Natural killer cell treated with Interleukin-12 subunit alpha and Interleukin-12 subunit beta and Interleukin-15 and Interleukin-18, amount 100 ng/mL, for 72 hours (primary cell): Measurements from ENCODE around the gene NPRL2. TPM values are rescaled to one million over a fixed set of nuclear protein-coding genes. Genes with fewer than 3 reads are reported as not detected.
A peak's percentile ranks its signal among the peaks of the same experiment; 100 is the strongest.

ENCODE experiments used
- ATAC-seq, 2 donors: fragments of 150-1000 bp; cut with Tn5 transposase in 1 of 2; sonication (Bioruptor Pico), chemical (Tn5 transposase) in 1 of 2; 2 replicates each; pipeline ENCODE4 v1.10.0; 2021
- DNase-seq: peaks from one replicate; pipeline ENCODE4 v3.0.0; 2022; ENCODE audit warnings: low spot score
- H3K27ac Mint-ChIP-seq, 2 donors: 1 replicate in 1 of 2; 2 replicates in 1 of 2; pipeline ENCODE4 v1.8.0; 2022; ENCODE audit warnings: mixed read lengths in 2 of 2, mild to moderate bottlenecking in 1 of 2, moderate library complexity in 1 of 2
- H3K27me3 Mint-ChIP-seq, 2 donors: 1 replicate in 1 of 2; 2 replicates in 1 of 2; pipeline ENCODE4 v1.8.0; 2022; ENCODE audit warnings: mixed read lengths in 2 of 2
- H3K36me3 Mint-ChIP-seq: one replicate; pipeline ENCODE4 v1.8.0; 2022; ENCODE audit warnings: mixed read lengths
- H3K4me1 Mint-ChIP-seq, 2 donors: 1 replicate in 1 of 2; 2 replicates in 1 of 2; pipeline ENCODE4 v1.8.0; 2022; ENCODE audit warnings: low read depth in 2 of 2, mixed read lengths in 2 of 2, mild to moderate bottlenecking in 1 of 2
- H3K4me3 Mint-ChIP-seq: one replicate; pipeline ENCODE4 v1.8.0; 2022; ENCODE audit warnings: mixed read lengths
- H3K9me3 Mint-ChIP-seq: 2 replicates; pipeline ENCODE4 v1.8.0; 2022; ENCODE audit warnings: mixed read lengths
- total RNA-seq, 2 donors: library from RNA; stranded (reverse); gene quantifications; one replicate each; pipeline ENCODE4 v1.2.3, GENCODE V29; 2022

NPRL2 gene
- total RNA-seq, 2 donors from 2014 or later, result 42.3 to 44.6 TPM

DNA sequence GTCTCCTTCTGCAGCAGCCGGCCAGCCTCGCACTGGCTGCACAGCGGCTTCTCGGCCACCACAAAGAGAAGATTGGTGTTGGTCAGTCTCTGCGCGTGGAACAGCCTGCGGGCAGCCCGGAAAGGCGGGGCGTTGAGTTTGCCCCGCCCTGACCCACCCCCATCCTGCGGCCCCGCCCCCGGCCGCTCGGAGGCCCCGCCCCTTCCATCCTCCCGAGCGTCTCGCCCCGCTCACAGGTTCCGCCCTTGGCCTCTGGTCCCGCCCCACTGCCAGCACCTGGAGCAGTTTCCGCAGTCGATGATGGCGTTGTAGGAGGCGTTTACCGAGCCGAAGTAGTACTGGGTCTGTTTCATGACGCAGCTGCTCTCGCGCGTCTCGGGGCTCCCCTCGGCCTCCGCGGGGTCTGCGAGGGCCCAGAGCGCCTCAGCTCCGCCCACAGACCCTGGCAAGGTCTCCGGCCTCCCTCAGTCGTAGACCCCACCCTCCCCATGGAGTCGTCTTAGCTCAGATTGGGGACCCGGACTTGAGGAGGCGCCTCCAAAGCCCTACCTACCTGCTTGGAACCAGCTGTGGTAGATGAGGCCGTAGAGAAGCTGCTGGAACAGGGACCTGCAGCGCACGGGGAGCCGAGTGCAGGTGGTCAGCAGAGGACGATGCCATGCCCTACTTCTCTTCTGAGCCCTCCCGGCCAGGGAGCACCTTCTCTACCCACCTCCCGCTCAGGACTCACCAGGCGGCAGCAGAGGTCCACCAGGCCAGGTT is 14.7 kb upstream of the NPRL2 start:
- Mint-ChIP-seq H3K4me3 (peak overlapping the region; percentile 73), H3K27ac (peak overlapping the region; percentile 33 to 37), H3K27me3 (no peaks in the 10 kb centered on the region), H3K36me3 (no peaks in the 10 kb centered on the region), H3K9me3 (no peaks in the 10 kb centered on the region), H3K4me1 (peaks cover 0 to 5% of the 10 kb centered on the region in 2 donors)
- peak; percentile 92 for DNase-seq
- peak; percentile 95 to 96 for ATAC-seq

DNA sequence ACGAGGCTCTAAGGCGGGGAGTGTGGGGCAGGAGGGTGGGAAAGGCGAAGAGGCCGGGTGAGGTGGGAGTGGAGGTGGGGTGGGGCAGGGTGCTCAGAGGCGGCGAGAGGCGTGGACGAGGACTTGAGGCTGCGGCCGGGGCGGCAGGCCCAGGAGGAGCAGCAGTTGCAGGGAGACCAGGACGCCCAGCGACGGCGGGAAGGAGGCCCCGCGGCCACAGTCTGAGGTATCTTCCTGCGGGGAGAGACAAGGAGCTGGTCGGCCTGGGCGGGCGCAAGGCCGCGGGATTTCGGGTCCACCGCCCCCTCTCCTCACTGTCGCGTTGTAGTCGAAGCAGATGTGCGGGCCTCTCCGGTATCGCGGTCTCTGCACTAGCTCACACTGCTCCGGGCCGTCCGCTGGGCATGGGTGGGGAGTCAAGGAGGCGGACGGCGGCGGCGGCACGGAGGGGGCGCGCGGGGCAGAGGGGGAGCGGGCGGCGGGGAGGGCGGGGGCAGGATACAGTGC is 14.1 kb upstream of the NPRL2 start:
- DNase-seq (no peak), ATAC-seq (peak; percentile 43 to 54)
- H3K27me3 Mint-ChIP-seq, result no peaks in the 10 kb centered on the region
- H3K4me3 Mint-ChIP-seq, result peak overlapping the region; percentile 73
- H3K4me1 Mint-ChIP-seq, result peaks cover 5 to 10% of the 10 kb centered on the region in 2 donors
- H3K27ac Mint-ChIP-seq, result peak overlapping the region in 1 of 2 donors; percentile 29
- no peaks in the 10 kb centered on the region for H3K36me3 Mint-ChIP-seq
- no peaks in the 10 kb centered on the region for H3K9me3 Mint-ChIP-seq

DNA sequence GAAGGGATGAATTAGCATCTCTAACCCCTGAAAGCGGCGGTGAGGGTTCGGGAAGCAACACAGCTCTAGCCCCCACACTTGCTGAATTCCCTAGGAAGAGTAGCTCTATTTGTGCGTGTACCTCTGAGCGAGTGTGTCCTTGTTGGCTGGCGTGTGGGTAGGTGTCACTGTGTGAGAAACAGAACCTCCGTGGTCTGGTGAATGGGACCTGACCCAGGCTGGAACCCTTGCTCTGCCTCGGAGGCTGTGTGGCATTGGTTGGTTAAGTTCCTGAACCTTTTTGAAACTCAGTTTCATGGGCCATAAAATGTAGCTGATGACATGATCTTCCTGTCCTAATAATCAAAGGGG is 9.2 kb upstream of the NPRL2 start:
- Mint-ChIP-seq H3K4me3 (peak overlapping the region; percentile 96), H3K36me3 (peaks cover 8% of the 10 kb centered on the region), H3K9me3 (no peaks in the 10 kb centered on the region), H3K27me3 (no peaks in the 10 kb centered on the region), H3K4me1 (peaks cover 31 to 43% of the 10 kb centered on the region in 2 donors), H3K27ac (peak overlapping the region; percentile 79 to 94)
- no peak for DNase-seq
- ATAC-seq, result peak in 1 of 2 donors; percentile 2

DNA sequence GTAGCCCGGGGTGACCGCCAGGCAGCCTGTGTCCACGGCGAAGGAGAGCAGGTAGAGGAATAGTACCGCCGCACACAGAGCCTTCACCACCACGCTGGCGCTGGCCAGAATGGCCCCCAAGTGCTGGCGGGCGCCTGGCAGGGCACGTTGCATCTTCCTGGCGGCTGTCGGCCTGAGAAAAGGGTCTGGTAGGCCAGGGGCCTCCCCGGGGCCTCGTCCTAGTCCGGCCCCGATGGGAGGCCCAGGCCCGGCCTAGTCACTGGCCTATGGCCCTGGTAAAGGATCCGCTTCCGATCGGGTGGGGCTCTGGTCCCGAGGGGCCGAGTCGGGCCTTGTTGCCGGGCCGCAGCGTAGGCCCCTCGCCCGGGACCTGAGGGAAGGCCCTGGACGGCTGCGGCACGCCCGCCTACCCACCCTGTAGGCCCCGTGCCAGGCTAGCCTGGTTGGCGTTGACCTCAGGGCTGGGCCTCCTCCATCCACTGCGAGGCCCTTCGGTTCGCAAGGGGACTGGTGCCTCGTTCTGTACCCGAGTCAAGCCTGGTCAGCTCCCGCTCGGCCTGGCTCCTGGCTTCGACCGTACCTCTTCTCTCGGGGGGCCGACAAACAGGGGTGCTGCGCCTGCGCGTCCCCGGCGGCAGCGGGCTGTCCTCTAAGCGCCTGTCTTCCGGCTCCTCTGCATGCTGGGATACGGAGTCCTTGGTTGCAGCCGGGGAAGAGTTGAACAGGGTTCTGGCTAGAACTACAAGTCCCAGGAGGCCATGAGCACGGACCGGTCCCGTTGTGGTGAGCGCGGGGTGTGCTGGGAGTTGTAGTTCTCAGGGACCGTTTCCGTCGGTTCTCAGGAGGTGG is 8.6 kb upstream of the NPRL2 start, which contains the start of gene TMEM115:
TSS of gene TMEM115 (minus strand) at position 611 of the 849 bp plus-strand sequence. CDS start at position 153, 458 bp downstream.
- peak; percentile 100 for ATAC-seq
- Mint-ChIP-seq H3K9me3 (no peaks in the 10 kb centered on the region), H3K36me3 (peaks cover 12% of the 10 kb centered on the region), H3K4me1 (peaks cover 31 to 48% of the 10 kb centered on the region in 2 donors), H3K27ac (peak within 1 kb of the TSS; percentile 79 to 94), H3K4me3 (peak within 1 kb of the TSS; percentile 97), H3K27me3 (no peaks in the 10 kb centered on the region)
- DNase-seq, result peak; percentile 97

DNA sequence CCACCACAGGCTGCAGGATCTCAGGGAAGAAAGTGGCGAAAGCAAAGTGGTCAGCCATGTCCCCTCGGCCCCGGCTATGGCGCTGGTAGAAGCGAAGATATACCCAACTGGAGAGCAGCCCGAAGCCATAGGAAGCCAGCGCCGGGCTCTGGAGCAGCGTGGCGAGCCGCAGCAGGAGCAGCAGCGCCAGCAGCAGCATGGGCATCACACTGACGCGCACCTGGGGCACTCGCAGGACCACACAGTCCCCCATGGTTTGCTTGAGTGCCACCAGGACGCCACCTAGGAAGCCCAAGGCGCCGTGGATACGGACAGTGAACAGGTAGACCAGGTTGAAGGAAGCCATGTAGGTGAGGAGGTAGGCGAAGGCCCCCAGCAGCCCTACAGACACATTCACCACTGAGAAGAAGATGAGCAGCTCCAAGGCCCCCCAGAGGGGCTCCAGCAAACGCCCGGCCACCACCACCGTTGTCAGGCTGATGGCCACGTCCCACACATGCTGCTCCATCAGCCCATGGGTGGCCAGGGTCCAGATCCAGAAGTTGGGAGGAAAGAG is 7.9 kb upstream of the NPRL2 start:
- Mint-ChIP-seq H3K4me1 (peaks cover 31 to 49% of the 10 kb centered on the region in 2 donors), H3K9me3 (no peaks in the 10 kb centered on the region), H3K4me3 (peak overlapping the region; percentile 97)

DNA sequence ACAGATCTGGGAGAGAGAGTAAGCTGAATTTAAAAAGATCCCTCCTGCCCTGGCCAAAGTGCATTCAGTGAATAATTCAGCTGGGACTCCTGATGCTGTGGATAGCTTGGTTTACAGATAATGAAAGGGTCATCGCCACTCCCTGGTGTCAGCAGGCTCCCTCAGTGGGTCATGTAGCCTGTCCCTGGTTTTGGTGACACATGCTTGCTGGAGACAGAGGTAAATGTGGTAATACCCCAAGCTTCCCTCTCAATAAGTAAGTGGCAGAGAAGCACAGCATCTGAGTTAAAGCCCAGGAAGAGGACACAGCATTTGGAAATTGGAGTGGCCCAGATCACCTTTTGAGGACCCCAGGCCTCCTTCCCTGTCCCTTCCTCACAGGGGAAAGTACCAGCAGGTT is 6.9 kb upstream of the NPRL2 start:
- Mint-ChIP-seq H3K4me3 (peak overlapping the region; percentile 97), H3K4me1 (peaks cover 31 to 46% of the 10 kb centered on the region in 2 donors), H3K27ac (peak overlapping the region; percentile 79 to 94), H3K9me3 (no peaks in the 10 kb centered on the region), H3K27me3 (no peaks in the 10 kb centered on the region), H3K36me3 (peaks cover 14% of the 10 kb centered on the region)
- DNase-seq, result no peak
- ATAC-seq, result no peak

More for the DNA sequence above, 7.9 kb upstream of the NPRL2 start:
- Mint-ChIP-seq H3K27me3 (no peaks in the 10 kb centered on the region), H3K27ac (peak overlapping the region; percentile 79 to 94), H3K36me3 (peaks cover 14% of the 10 kb centered on the region)
- DNase-seq (no peak), ATAC-seq (no peak)

DNA sequence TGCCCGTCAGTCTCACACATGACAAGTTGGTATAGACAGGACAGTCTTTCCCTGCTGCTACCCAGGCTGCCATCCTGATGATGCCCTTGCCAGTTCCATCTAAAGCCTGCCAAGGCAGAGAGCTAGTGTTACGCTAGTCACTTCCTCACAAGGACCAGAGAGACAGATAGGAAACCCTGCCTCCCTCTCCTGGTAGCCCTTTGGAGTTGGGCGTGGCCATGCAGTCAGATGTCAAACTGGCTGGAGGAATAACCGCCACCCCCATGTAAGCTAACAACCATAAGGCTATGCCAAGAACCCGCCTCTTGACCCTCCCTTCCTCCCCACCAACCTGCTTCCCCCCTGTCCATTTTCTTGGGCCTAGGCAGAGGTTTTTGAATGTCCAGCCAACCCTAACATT is 6.0 kb upstream of the NPRL2 start:
- peak overlapping the region in 1 of 2 donors; percentile 94 for H3K27ac Mint-ChIP-seq
- DNase-seq (no peak), ATAC-seq (no peak)
- peaks cover 31 to 48% of the 10 kb centered on the region in 2 donors for H3K4me1 Mint-ChIP-seq
- no peaks in the 10 kb centered on the region for H3K9me3 Mint-ChIP-seq
- H3K4me3 Mint-ChIP-seq, result peak overlapping the region; percentile 97
- H3K36me3 Mint-ChIP-seq, result peaks cover 14% of the 10 kb centered on the region
- H3K27me3 Mint-ChIP-seq, result no peaks in the 10 kb centered on the region

DNA sequence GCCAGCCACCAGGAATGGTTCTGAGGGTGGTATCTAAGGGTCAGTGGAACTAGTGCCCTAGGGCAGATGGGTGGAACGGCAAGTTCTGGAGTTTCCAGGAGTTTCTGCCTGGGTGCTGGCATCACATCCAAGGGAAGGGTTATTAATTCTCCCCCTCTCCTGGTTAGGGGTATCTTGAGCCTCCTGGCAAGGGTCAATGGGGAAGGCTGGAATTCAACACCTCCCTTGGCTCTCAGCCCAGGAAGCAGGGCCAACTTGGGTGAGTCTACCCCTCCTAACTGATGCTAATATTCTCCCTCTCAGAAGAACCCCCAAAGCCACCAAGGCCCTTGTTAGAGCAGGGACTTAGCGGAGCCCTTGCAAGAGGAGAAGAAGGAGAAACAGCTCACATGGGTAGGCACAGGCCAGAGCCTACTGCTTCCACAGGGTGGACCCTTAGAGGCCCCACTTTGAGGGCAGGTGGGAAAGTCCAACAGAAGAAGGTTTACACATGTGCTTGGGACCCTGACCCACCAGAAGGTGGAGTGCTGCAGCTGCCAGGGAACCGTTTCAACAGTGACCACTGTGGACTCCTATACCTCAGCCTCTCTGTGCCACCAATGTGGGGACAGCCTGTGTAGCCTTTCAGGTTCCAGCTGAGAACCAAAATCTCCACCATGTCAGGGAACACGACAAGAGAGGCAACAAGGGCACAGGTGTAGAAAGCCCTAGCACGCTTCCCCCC is 5.4 kb upstream of the NPRL2 start:
- Mint-ChIP-seq H3K9me3 (no peaks in the 10 kb centered on the region), H3K4me1 (peaks cover 36 to 53% of the 10 kb centered on the region in 2 donors), H3K36me3 (peaks cover 14% of the 10 kb centered on the region), H3K4me3 (peak overlapping the region; percentile 97), H3K27ac (peak overlapping the region in 1 of 2 donors; percentile 94), H3K27me3 (no peaks in the 10 kb centered on the region)
- no peak for ATAC-seq
- no peak for DNase-seq

DNA sequence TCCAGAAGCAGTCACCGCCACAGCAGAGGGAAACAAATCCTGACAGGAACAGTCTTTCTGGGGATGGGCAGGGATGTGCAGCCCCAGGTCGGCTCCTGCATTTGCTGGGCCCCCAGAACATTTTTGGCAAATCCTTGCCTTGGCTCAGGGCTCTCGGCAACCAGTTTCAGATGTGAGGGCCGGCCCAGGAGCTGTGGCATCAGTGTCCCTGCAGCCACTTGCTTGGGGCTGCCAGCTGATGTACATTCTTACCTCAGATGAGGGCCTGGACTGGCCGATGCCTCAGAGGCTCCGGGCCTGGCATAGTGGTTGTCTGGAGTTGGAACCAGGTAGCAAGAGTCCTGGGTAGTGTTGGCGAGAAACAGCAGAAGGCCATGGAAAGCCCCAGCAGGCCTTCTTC is 4.3 kb upstream of the NPRL2 start:
- H3K4me1 Mint-ChIP-seq, result peaks cover 43 to 58% of the 10 kb centered on the region in 2 donors
- no peak overlapping the region for H3K4me3 Mint-ChIP-seq
- H3K27me3 Mint-ChIP-seq, result no peaks in the 10 kb centered on the region
- ATAC-seq (no peak), DNase-seq (no peak)
- H3K27ac Mint-ChIP-seq, result no peak overlapping the region
- peaks cover 14% of the 10 kb centered on the region for H3K36me3 Mint-ChIP-seq
- H3K9me3 Mint-ChIP-seq, result no peaks in the 10 kb centered on the region

DNA sequence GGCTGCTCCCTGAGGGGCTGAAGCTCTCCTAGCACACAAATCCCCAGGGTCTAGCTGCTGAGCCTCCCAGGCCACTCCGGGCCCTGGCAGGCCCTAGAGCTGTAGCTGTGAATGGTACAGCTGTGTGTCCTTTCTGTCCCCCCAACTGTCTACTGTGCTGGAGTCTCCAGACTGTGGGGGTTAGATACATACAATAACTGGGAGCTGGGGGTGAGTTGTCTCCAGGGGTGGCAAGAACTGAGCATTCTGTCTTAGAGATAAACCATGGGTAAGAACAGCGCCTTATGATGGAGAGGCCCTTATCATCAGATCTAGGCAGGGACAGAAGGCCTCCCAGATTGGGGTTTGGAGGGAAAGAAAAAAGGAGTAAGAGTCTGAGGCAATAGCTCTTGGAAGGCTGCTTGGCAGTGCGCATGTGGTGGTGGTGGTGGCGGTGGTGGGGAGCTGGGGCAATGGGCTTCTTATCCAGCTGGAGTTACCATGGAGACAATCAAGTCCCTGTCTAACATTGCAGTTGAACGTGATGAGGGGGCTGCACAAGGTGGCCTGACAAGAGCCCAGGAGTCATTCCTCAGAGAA is 3.7 kb upstream of the NPRL2 start:
- H3K4me1 Mint-ChIP-seq, result peaks cover 40 to 55% of the 10 kb centered on the region in 2 donors
- DNase-seq (no peak), ATAC-seq (no peak)
- peaks cover 14% of the 10 kb centered on the region for H3K36me3 Mint-ChIP-seq
- H3K27me3 Mint-ChIP-seq, result no peaks in the 10 kb centered on the region
- no peak overlapping the region for H3K4me3 Mint-ChIP-seq
- H3K9me3 Mint-ChIP-seq, result no peaks in the 10 kb centered on the region
- H3K27ac Mint-ChIP-seq, result no peak overlapping the region

DNA sequence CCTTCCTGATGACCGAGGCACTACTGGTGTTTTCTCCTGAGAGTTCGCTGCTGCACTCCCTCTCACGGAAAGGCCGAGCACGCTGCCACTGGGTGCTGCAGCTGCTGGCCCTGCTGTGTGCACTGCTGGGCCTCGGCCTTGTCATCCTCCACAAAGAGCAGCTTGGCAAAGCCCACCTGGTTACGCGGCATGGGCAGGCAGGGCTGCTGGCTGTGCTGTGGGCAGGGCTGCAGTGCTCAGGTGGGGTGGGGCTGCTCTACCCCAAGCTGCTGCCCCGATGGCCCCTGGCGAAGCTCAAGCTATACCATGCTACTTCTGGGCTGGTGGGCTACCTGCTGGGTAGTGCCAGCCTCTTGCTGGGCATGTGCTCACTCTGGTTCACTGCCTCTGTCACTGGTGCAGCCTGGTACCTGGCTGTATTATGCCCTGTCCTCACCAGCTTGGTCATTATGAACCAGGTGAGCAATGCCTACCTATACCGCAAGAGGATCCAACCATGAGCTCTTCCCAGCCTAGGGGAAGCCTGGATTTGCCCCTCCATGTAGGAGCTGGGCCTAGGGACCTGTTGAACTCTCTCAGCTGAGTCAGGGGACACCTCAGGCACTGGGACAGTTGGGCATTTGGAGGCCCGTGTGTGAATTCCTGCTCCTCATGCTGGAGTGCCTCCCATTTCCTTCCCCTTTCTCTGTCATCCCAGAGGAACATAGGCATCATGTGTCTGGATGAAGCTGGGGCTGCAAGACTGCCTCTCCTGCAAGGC is 2.9 kb upstream of the NPRL2 start:
- Mint-ChIP-seq H3K36me3 (peaks cover 12% of the 10 kb centered on the region), H3K4me1 (peaks cover 40 to 57% of the 10 kb centered on the region in 2 donors), H3K27me3 (no peaks in the 10 kb centered on the region), H3K9me3 (no peaks in the 10 kb centered on the region), H3K27ac (peak overlapping the region in 1 of 2 donors; percentile 45), H3K4me3 (no peak overlapping the region)
- ATAC-seq (no peak), DNase-seq (no peak)

DNA sequence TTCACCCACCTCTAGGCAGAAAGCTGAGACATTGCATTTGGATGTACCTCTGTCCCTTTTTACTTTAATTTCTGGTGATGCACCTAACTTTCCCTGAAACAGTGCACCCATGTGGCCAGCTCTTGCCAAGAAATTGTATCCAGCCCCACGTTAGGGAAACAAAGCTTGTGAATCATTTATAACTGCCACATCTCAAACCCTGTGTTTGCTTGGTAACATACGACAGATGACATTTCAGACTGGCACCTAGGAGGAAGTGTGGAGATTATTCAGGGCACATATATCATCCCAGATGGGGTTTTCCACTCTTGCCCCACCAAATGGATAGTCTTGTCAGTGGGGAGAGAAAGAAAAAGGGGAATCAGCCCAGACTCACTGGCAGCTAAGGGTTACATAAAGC is 2.2 kb upstream of the NPRL2 start:
- Mint-ChIP-seq H3K36me3 (peaks cover 6% of the 10 kb centered on the region), H3K27me3 (no peaks in the 10 kb centered on the region), H3K27ac (peak overlapping the region in 1 of 2 donors; percentile 45), H3K4me3 (no peak overlapping the region), H3K4me1 (peaks cover 40 to 57% of the 10 kb centered on the region in 2 donors), H3K9me3 (no peaks in the 10 kb centered on the region)
- DNase-seq (no peak), ATAC-seq (no peak)
